KMS-11 (cell line): ENCODE results near the gene RASGRP4.

ENCODE experiments used
- H2AFZ ChIP-seq: fragments of 200-600 bp; sonication (generic); 2 replicates; pipeline ENCODE4 v1.6.1; 2016; ENCODE audit warnings: antibody characterized with exemption, mixed run types, low read depth
- H3K27ac ChIP-seq: fragments of 200-600 bp; sonication (generic); 2 replicates; pipeline ENCODE4 v1.6.1; 2016; ENCODE audit warnings: mild to moderate bottlenecking, mixed run types
- H3K27me3 ChIP-seq: fragments of 200-600 bp; sonication (generic); 2 replicates; pipeline ENCODE4 v1.6.1; 2017; ENCODE audit warnings: mild to moderate bottlenecking, low read depth, mixed run types, moderate library complexity; ENCODE audit not compliant: insufficient read depth
- H3K36me3 ChIP-seq: fragments of 200-600 bp; sonication (generic); 2 replicates; pipeline ENCODE4 v1.6.1; 2017; ENCODE audit warnings: mild to moderate bottlenecking, mixed run types; ENCODE audit not compliant: insufficient read depth
- H3K4me1 ChIP-seq: fragments of 200-600 bp; sonication (generic); 2 replicates; pipeline ENCODE4 v1.6.1; 2016; ENCODE audit warnings: mild to moderate bottlenecking, low read depth, mixed run types; ENCODE audit not compliant: poor library complexity, severe bottlenecking
- H3K4me2 ChIP-seq: fragments of 200-600 bp; sonication (generic); 2 replicates; pipeline ENCODE4 v1.7.0; 2016; ENCODE audit warnings: mild to moderate bottlenecking, mixed run types
- H3K4me3 ChIP-seq: fragments of 200-600 bp; sonication (generic); IDR thresholded peaks from 2 replicates; pipeline ENCODE4 v1.6.1; 2017; ENCODE audit warnings: low read depth, low read length, mixed read lengths; ENCODE audit not compliant: insufficient read depth
- H3K79me2 ChIP-seq: fragments of 200-600 bp; sonication (generic); 2 replicates; pipeline ENCODE4 v1.6.1; 2016; ENCODE audit warnings: low read depth, mixed run types; ENCODE audit not compliant: insufficient read depth
- H3K9ac ChIP-seq: fragments of 200-600 bp; sonication (generic); 2 replicates; pipeline ENCODE4 v1.6.1; 2016; ENCODE audit warnings: mild to moderate bottlenecking, mixed run types
- H4K20me1 ChIP-seq: fragments of 200-600 bp; sonication (generic); 2 replicates; pipeline ENCODE4 v1.6.1; 2016; ENCODE audit warnings: mild to moderate bottlenecking, mixed run types; ENCODE audit not compliant: insufficient read depth
- CTCF ChIP-seq: fragments of 200-600 bp; sonication (generic); conservative IDR thresholded peaks from 2 replicates; pipeline ENCODE4 v1.6.1; 2017; ENCODE audit warnings: low read depth, mild to moderate bottlenecking, antibody characterized with exemption, low read length, moderate library complexity, mixed read lengths

The RASGRP4 gene

GRCh38 chr19:38434549-38435051 lies 8.6 kb upstream of the RASGRP4 start:
- Histone ChIP-seq H3K9ac (no peak overlapping the region), H2AFZ (no peak overlapping the region)

GRCh38 chr19:38433268-38433733 lies 7.3 kb upstream of the RASGRP4 start, which contains the start of gene RYR1:
Gene RYR1, plus strand, starts transcription at chr19:38433691. Its CDS starts 139 bp downstream, at chr19:38433830.
- Histone ChIP-seq H3K79me2 (no peaks in the 10 kb centered on the region), H3K4me2 (no peak within 1 kb of the TSS), H3K9ac (no peak within 1 kb of the TSS), H3K27ac (no peak within 1 kb of the TSS), H4K20me1 (no peaks in the 10 kb centered on the region), H3K4me3 (no peak within 1 kb of the TSS), H3K4me1 (no peaks in the 10 kb centered on the region), H3K27me3 (peaks cover 3% of the 10 kb centered on the region; the same call in 1 of the 2 replicates), H3K36me3 (no peaks in the 10 kb centered on the region), H2AFZ (no peak within 1 kb of the TSS)
- TF ChIP-seq CTCF, result no peak

More at GRCh38 chr19:38434549-38435051, 8.6 kb upstream of the RASGRP4 start:
- Histone ChIP-seq H3K27me3 (peaks cover 3% of the 10 kb centered on the region; the same call in 1 of the 2 replicates), H3K36me3 (no peaks in the 10 kb centered on the region), H3K27ac (no peak overlapping the region), H3K4me3 (no peak overlapping the region), H3K4me1 (no peaks in the 10 kb centered on the region), H3K4me2 (no peak overlapping the region), H3K79me2 (no peaks in the 10 kb centered on the region), H4K20me1 (no peaks in the 10 kb centered on the region)
- TF ChIP-seq CTCF, result no peak

- no peak for TF ChIP-seq CTCF
- Histone ChIP-seq H3K27me3 (0 out of 2 replicates have a peak, but pooled peaks cover 4% of the 10 kb centered on the region), H3K36me3 (no peaks in the 10 kb centered on the region), H3K4me2 (no peak overlapping the region), H3K27ac (no peak overlapping the region), H3K4me3 (no peak overlapping the region), H3K79me2 (no peaks in the 10 kb centered on the region), H2AFZ (no peak overlapping the region), H3K4me1 (peaks cover 3% of the 10 kb centered on the region), H4K20me1 (no peaks in the 10 kb centered on the region), H3K9ac (no peak overlapping the region)
Observed at GRCh38 chr19:38430931-38431330, 4.9 kb upstream of the RASGRP4 start.

- peaks cover 3% of the 10 kb centered on the region for H3K4me1 ChIP-seq
Observed at GRCh38 chr19:38429811-38430156, 3.8 kb upstream of the RASGRP4 start.

More at GRCh38 chr19:38429811-38430156, 3.8 kb upstream of the RASGRP4 start:
- Histone ChIP-seq H3K79me2 (no peaks in the 10 kb centered on the region), H3K27me3 (0 out of 2 replicates have a peak, but pooled peaks cover 4% of the 10 kb centered on the region), H3K4me3 (no peak overlapping the region), H2AFZ (0 out of 2 replicates have a peak overlapping the region, but pooled peaks have one; percentile 2), H3K9ac (no peak overlapping the region), H4K20me1 (no peaks in the 10 kb centered on the region), H3K27ac (no peak overlapping the region), H3K36me3 (no peaks in the 10 kb centered on the region), H3K4me2 (no peak overlapping the region)
- no peak for TF ChIP-seq CTCF
